ENCODE data around the gene C1orf50.
"Not testable (repeated sequence)": the region's sequence is repeated elsewhere in the genome, so short reads cannot be mapped to it uniquely, and the experiment has no call there.

Gene C1orf50

GRCh38 chr1:42807056-42807668 lies 40.1 kb downstream of the C1orf50 start:
- TF ChIP-seq ZFX (IDR thresholded peaks at IDR 0.05; ENCODE audit: borderline replicate concordance): no peak
- TF ChIP-seq CTCF (IDR thresholded peaks at IDR 0.05): no peak
- H3K27ac ChIP-seq: no peak overlapping the region

GRCh38 chr1:42814815-42815214 lies 47.8 kb downstream of the C1orf50 start:
- H3K27ac ChIP-seq: not testable (repeated sequence)

- TF ChIP-seq ZFX (IDR thresholded peaks at IDR 0.05; ENCODE audit: borderline replicate concordance) (no peak), CTCF (IDR thresholded peaks at IDR 0.05) (no peak)
- peak overlapping the region; percentile 96 for H3K27ac ChIP-seq
Measured at GRCh38 chr1:42815941-42816584, 49.0 kb downstream of the C1orf50 start.

GRCh38 chr1:42816585-42817439 lies 49.8 kb downstream of the C1orf50 start, which contains the start of the genes ERMAP and SVBP:
Gene ERMAP, plus strand, starts transcription at chr1:42817122. Its CDS starts 13,327 bp downstream, at chr1:42830449.
Gene SVBP, minus strand, starts transcription at chr1:42817397. Its CDS starts 853 bp downstream, at chr1:42816544.
- peak within 1 kb of the TSS; percentile 96 for H3K27ac ChIP-seq
- TF ChIP-seq CTCF (IDR thresholded peaks at IDR 0.05): 0 out of 2 replicates have a peak, but pooled peaks have one; percentile 7
- TF ChIP-seq ZFX (IDR thresholded peaks at IDR 0.05; ENCODE audit: borderline replicate concordance): no peak

DNA sequence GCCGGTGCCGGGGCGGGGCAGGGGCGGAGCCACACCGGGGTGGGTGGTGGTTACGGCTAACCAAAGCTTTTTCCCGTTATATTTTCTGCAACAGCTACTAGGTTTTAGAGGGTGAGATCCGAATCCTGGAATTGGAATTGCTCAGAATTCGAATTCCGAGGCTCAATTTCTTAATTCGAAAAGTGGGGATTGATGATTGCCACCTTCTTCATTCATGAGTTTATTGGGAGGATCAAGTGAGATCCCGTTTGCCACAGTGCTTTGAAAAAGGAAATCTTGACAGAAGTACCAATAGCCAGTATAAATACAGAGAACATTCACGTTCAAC lies 50.4 kb downstream of the C1orf50 start:
- peak overlapping the region; percentile 96 for H3K27ac ChIP-seq
- no peak for TF ChIP-seq ZFX (IDR thresholded peaks at IDR 0.05; ENCODE audit: borderline replicate concordance)

- TF ChIP-seq CTCF (IDR thresholded peaks at IDR 0.05): no peak
- no peak for TF ChIP-seq ZFX (IDR thresholded peaks at IDR 0.05; ENCODE audit: borderline replicate concordance)
- no peak overlapping the region for H3K27ac ChIP-seq
Measured at GRCh38 chr1:42817976-42818375, 50.9 kb downstream of the C1orf50 start.

DNA sequence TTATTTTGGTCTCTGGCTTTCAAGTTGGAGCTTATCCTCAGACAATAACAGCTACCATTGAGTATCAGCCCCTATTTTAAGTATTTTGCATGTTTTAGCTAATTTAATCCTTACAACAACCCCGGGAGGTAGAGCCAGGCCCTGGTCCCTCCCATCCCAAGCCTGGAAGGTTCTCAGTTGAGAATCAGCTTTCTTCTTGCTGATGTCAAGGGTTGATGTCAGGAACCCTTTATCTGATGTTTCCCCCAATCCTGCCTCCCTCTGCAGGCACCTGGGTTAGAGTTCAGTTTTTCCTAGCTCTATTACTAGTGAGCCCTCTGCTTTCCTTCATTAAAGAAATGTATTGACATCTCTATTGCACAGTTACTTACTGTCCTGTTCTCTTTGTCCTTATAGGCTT lies 53.8 kb downstream of the C1orf50 start:
- H3K27ac ChIP-seq: no peak overlapping the region
- no peak for TF ChIP-seq CTCF (IDR thresholded peaks at IDR 0.05)
- TF ChIP-seq ZFX (IDR thresholded peaks at IDR 0.05; ENCODE audit: borderline replicate concordance): no peak

DNA sequence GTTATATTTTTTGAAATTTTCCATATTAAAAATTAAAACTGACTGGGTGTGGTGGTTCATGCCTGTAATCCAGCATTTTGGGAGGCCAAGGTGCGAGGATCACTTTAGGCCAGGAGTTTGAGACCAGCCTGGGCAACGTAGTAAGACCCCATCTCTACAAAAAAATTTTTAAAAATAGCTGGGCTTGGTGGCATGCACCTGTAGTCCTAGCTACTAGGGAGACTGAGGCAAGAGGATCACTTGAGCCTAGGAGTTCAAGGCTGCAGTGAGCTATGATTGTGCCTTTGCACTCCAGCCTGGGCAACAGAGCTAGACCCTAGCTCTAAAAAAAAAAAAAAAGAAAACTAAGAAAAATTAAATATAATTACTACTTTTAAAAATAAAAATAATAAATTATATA lies 54.6 kb downstream of the C1orf50 start:
- H3K27ac ChIP-seq: no peak overlapping the region
- TF ChIP-seq CTCF (IDR thresholded peaks at IDR 0.05) (no peak), ZFX (IDR thresholded peaks at IDR 0.05; ENCODE audit: borderline replicate concordance) (no peak)

All from 22Rv1 (cell line).